Liver (tissue), 3 donors: ENCODE results near the gene PLEKHA6.

Source experiments
- EGR1 ChIP-seq, 2 donors: IDR thresholded peaks; 2 replicates each; pipeline ENCODE4 v1.6.1; 2016 to 2018; ENCODE audit warnings: antibody characterized with exemption in 2 of 2, low read depth in 2 of 2
- YY1 ChIP-seq: IDR thresholded peaks from 2 replicates; pipeline ENCODE4 v1.6.1; 2016; ENCODE audit warnings: antibody characterized with exemption, mild to moderate bottlenecking
- TF ChIP-seq, protein P1 (sequence below): IDR thresholded peaks from 2 replicates; pipeline ENCODE4 v1.6.1; 2016; ENCODE audit warnings: antibody characterized with exemption, mild to moderate bottlenecking
- TF ChIP-seq, protein P2 (sequence below): fragments of 150-350 bp; IDR thresholded peaks from 2 replicates; pipeline ENCODE4 v1.5.1; 2017; ENCODE audit warnings: improper control_type of control experiment, low read depth, low read length; ENCODE audit not compliant: missing input control
- donor health status: healthy.
- donor health status: healthy.

DNA sequence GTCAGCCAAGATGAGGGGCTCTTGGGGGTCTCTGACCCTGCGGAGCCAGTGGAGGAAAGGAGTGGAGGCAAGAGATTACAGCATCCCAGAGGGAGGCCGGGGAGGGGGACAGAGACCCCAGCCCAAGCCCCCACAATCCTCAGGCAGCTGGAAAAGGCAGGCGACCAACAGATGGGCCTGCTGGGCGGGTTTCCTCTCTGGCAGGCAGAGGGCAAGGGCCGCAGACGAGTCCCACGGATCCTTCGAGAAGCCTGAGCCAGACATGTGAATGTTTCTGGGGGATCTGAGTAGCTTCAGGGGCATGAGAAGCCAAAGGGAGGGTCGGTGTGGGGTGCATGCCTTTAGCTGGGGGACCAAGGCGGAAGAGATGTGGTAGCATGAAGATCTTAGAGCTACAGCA is 2.1 kb upstream of the PLEKHA6 start:
- TF ChIP-seq YY1 (no peak), EGR1 (IDR thresholded peaks at IDR 0.05; ENCODE audit: low read depth in 2 of 2) (no peak)
- TF ChIP-seq, protein P1, sequence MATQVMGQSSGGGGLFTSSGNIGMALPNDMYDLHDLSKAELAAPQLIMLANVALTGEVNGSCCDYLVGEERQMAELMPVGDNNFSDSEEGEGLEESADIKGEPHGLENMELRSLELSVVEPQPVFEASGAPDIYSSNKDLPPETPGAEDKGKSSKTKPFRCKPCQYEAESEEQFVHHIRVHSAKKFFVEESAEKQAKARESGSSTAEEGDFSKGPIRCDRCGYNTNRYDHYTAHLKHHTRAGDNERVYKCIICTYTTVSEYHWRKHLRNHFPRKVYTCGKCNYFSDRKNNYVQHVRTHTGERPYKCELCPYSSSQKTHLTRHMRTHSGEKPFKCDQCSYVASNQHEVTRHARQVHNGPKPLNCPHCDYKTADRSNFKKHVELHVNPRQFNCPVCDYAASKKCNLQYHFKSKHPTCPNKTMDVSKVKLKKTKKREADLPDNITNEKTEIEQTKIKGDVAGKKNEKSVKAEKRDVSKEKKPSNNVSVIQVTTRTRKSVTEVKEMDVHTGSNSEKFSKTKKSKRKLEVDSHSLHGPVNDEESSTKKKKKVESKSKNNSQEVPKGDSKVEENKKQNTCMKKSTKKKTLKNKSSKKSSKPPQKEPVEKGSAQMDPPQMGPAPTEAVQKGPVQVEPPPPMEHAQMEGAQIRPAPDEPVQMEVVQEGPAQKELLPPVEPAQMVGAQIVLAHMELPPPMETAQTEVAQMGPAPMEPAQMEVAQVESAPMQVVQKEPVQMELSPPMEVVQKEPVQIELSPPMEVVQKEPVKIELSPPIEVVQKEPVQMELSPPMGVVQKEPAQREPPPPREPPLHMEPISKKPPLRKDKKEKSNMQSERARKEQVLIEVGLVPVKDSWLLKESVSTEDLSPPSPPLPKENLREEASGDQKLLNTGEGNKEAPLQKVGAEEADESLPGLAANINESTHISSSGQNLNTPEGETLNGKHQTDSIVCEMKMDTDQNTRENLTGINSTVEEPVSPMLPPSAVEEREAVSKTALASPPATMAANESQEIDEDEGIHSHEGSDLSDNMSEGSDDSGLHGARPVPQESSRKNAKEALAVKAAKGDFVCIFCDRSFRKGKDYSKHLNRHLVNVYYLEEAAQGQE = no peak
- TF ChIP-seq, protein P2, sequence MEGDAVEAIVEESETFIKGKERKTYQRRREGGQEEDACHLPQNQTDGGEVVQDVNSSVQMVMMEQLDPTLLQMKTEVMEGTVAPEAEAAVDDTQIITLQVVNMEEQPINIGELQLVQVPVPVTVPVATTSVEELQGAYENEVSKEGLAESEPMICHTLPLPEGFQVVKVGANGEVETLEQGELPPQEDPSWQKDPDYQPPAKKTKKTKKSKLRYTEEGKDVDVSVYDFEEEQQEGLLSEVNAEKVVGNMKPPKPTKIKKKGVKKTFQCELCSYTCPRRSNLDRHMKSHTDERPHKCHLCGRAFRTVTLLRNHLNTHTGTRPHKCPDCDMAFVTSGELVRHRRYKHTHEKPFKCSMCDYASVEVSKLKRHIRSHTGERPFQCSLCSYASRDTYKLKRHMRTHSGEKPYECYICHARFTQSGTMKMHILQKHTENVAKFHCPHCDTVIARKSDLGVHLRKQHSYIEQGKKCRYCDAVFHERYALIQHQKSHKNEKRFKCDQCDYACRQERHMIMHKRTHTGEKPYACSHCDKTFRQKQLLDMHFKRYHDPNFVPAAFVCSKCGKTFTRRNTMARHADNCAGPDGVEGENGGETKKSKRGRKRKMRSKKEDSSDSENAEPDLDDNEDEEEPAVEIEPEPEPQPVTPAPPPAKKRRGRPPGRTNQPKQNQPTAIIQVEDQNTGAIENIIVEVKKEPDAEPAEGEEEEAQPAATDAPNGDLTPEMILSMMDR = no peak
